Measurements from ENCODE around the gene SCGB1A1. TPM values are rescaled to one million over a fixed set of nuclear protein-coding genes. Genes with fewer than 3 reads are reported as not detected.

Gene SCGB1A1
- total and polyA plus RNA-seq, 2 of the 13 experiments (the other 11 are each of a cell fraction or from before 2014, with no cell fraction given): not detected

DNA sequence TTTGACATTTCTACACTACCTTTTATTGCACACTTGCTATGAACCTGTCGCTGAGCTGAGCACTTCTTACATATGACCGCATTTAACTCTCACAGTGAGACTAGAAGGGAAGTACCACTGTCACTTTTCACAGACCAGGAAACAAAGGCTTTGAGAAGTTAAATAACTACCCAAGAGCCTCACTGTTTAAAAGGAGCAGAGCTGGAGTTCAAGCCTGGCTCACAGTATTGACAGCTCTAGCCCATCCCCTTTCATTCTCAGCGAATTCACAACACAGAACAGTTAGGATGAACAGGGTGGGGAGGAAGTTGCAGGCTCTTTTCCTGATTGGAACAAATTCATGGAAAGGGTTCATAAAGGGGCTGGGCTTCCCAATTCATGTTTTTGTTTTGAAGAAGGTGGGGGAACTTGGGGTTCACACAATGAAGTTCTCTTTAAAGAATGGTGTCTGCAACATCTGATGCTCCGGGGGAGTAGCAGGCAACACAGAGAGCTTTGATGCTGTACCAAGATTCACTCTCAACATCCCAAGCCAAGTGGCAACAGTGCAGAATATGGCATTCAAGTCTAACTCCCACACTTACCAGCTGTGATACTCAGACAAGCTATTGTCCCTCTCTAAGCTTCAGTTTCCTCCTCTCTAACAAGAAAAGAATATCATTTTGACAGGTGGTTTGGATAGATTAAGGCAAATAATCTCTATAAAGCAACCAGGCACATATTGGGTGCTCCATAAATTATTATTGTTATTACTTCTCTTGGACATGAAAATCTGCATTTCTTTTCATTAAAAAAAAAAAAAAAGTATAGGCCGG is 17.2 kb downstream of the SCGB1A1 start:
- Histone ChIP-seq H3K4me3 (replicated peaks in 1 of 3; ENCODE audit: insufficient read depth in 1 of 3, low read depth in 2 of 3, low read length in 3 of 3) (no peak overlapping the region), H3K36me3 (replicated peaks in 1 of 2; ENCODE audit: control insufficient read depth in 1 of 2, insufficient read depth in 2 of 2, low read length in 2 of 2) (no peaks in the 10 kb centered on the region), H3K9ac (ENCODE audit: insufficient read depth, low read depth, low read length) (no peak overlapping the region), H3K79me2 (ENCODE audit: insufficient read depth, low read length) (no peaks in the 10 kb centered on the region), H3K9me3 (ENCODE audit: low read length) (no peaks in the 10 kb centered on the region), H4K20me1 (ENCODE audit: insufficient read depth, low read length) (no peaks in the 10 kb centered on the region), H3K4me1 (ENCODE audit: insufficient read depth, low read length) (peaks cover 90% of the 10 kb centered on the region), H3K27ac (ENCODE audit: extremely low read length, insufficient read depth, low read length) (no peak overlapping the region), H3K4me2 (ENCODE audit: low read depth, low read length) (no peak overlapping the region; the same call in 1 of the 2 replicates), H3K27me3 (ENCODE audit: control insufficient read depth in 1 of 2, insufficient read depth in 2 of 2, low read length in 2 of 2) (no peaks in the 10 kb centered on the region), H2AFZ (ENCODE audit: low read length) (peak overlapping the region; percentile 28)
- no peak for FAIRE-seq
- peak; percentile 30; the same call in 2 of the 3 replicates for ATAC-seq
- BruUV-seq (replicated peaks): no TSS peak
- intact Hi-C loops (cut with micrococcal nuclease; ENCODE audit: unreplicated experiment) (no loop called here), in situ Hi-C loops (cut with HindIII; ENCODE audit: extremely low pct_ligation_motif_present, low pct_unique_long_range_greater_than_20kb) (no loop called here)
- CTCF ChIA-PET (ENCODE audit: low intra/inter-chr PET ratio, low total read pairs): no interaction called here
- TF ChIP-seq ZNF292 (CRISPR knock-in tag; IDR thresholded peaks at IDR 0.05; ENCODE audit: borderline replicate concordance, low read depth) (0 out of 2 replicates have a peak, but pooled peaks have one; percentile 28), ZBTB38 (CRISPR knock-in tag; IDR thresholded peaks at IDR 0.05) (0 out of 2 replicates have a peak, but pooled peaks have one; percentile 4), ZNF12 (CRISPR knock-in tag; IDR thresholded peaks at IDR 0.05) (no peak), ELF3 (CRISPR knock-in tag; IDR thresholded peaks at IDR 0.05) (0 out of 2 replicates have a peak, but pooled peaks have one; percentile 29)
- POLR2A ChIA-PET: interaction anchor here (0.7 to 2.1 kb wide), 3 partner anchors 73 to 156 kb away, joined by 3 to 6 read pairs (median 3); partner anchors contain the start of genes EEF1G and TUT1
- DNase-seq (ENCODE audit: low spot score): no peak
- 41% methylated on average over 5 of the region's 5 CpGs for WGBS (ENCODE audit: low lambda C conversion rate)

DNA sequence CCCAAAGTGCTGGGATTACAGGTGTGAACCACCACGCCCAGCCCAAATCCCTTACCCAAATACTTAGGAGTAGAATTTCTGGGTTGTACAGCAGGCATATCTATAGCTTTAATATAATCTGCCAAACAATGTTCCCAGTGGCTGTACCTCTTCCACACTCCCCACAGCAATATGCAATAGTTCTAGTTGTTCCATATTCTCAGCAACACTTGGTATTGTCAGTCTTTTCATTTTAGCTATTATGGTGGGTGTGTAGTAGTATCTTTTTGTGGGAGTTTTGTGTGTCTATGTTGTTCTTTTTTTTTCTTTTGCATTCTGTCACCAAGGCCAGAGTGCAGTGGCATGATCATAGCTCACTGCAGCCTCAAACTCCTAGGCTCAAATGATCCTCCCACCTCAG is 18.8 kb downstream of the SCGB1A1 start:
- Histone ChIP-seq H3K4me2 (ENCODE audit: low read depth, low read length) (no peak overlapping the region), H3K4me3 (replicated peaks in 1 of 3; ENCODE audit: insufficient read depth in 1 of 3, low read depth in 2 of 3, low read length in 3 of 3) (no peak overlapping the region), H3K27me3 (ENCODE audit: control insufficient read depth in 1 of 2, insufficient read depth in 2 of 2, low read length in 2 of 2) (no peaks in the 10 kb centered on the region), H3K9me3 (ENCODE audit: low read length) (no peaks in the 10 kb centered on the region), H3K36me3 (replicated peaks in 1 of 2; ENCODE audit: control insufficient read depth in 1 of 2, insufficient read depth in 2 of 2, low read length in 2 of 2) (no peaks in the 10 kb centered on the region), H3K9ac (ENCODE audit: insufficient read depth, low read depth, low read length) (no peak overlapping the region), H4K20me1 (ENCODE audit: insufficient read depth, low read length) (no peaks in the 10 kb centered on the region), H3K79me2 (ENCODE audit: insufficient read depth, low read length) (no peaks in the 10 kb centered on the region), H3K27ac (ENCODE audit: extremely low read length, insufficient read depth, low read length) (no peak overlapping the region), H3K4me1 (ENCODE audit: insufficient read depth, low read length) (peaks cover 74% of the 10 kb centered on the region), H2AFZ (ENCODE audit: low read length) (no peak overlapping the region)
- in situ Hi-C loops (cut with HindIII; ENCODE audit: extremely low pct_ligation_motif_present, low pct_unique_long_range_greater_than_20kb) (no loop called here), intact Hi-C loops (cut with micrococcal nuclease; ENCODE audit: unreplicated experiment) (no loop called here)
- ChIA-PET POLR2A (no interaction called here), CTCF (ENCODE audit: low intra/inter-chr PET ratio, low total read pairs) (no interaction called here)
- ATAC-seq (no peak), FAIRE-seq (no peak), DNase-seq (ENCODE audit: low spot score) (no peak)
- 36% methylated on average over 1 of the region's 1 CpG for WGBS (ENCODE audit: low lambda C conversion rate)
- no TSS peak for BruUV-seq (replicated peaks)
- 0 out of 2 replicates have a peak, but pooled peaks have one; percentile 8 for TF ChIP-seq ZMYM3 (CRISPR knock-in tag; IDR thresholded peaks at IDR 0.05)
- TF ChIP-seq, protein P1, sequence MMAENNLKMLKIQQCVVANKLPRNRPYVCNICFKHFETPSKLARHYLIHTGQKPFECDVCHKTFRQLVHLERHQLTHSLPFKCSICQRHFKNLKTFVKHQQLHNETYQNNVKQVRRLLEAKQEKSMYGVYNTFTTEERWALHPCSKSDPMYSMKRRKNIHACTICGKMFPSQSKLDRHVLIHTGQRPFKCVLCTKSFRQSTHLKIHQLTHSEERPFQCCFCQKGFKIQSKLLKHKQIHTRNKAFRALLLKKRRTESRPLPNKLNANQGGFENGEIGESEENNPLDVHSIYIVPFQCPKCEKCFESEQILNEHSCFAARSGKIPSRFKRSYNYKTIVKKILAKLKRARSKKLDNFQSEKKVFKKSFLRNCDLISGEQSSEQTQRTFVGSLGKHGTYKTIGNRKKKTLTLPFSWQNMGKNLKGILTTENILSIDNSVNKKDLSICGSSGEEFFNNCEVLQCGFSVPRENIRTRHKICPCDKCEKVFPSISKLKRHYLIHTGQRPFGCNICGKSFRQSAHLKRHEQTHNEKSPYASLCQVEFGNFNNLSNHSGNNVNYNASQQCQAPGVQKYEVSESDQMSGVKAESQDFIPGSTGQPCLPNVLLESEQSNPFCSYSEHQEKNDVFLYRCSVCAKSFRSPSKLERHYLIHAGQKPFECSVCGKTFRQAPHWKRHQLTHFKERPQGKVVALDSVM (CRISPR knock-in tag; IDR thresholded peaks at IDR 0.05): peak; percentile 69; the same call in 1 of the 2 replicates
- TF ChIP-seq MXD4 (CRISPR knock-in tag; IDR thresholded peaks at IDR 0.05): no peak
- peak; percentile 88 for TF ChIP-seq ZNF7 (CRISPR knock-in tag; IDR thresholded peaks at IDR 0.05)
